Stimulated activated naive CD4-positive, alpha-beta T cell (primary cell): ENCODE results near the gene INSIG2.

Experiments
- DNase-seq, 6 experiments: peaks; one replicate each; lab custom pipeline; 2025; lab: John Stamatoyannopoulos, UW

Gene INSIG2

DNA sequence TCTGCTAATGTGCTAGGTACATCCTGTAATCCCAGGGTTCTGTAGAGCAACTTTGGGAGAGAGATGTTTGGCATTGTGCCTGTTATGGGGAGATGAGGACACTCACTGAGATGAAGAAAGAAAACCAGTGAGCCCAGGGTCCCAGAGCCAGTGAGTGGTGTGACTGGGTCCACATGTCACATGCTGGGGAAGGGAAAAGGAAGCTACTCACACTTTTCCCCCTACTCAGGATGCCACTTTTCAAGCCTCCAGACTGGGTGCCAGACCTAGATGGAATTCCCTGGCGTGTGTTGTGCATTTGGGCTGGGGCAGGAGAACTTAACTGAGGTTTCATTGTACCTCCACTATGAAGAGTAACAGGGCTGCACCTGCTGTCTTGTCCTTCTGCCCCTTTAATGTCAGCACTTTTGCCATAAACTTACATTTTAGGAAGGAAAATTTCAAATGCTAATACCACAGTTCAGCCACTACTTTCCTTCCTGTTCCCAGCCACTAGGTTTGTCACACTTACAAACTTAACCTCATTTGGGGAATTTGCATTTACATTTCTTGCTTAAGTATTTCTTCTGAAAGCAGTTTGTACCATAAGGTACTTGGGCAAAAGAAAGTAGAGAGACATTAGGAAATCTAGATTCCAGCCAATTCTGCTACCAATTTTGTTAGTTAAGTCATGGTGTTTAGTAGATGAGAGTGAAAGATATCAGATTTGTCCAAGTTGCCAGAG lies 10.2 kb downstream of the INSIG2 start:
- DNase-seq, result no peak

DNA sequence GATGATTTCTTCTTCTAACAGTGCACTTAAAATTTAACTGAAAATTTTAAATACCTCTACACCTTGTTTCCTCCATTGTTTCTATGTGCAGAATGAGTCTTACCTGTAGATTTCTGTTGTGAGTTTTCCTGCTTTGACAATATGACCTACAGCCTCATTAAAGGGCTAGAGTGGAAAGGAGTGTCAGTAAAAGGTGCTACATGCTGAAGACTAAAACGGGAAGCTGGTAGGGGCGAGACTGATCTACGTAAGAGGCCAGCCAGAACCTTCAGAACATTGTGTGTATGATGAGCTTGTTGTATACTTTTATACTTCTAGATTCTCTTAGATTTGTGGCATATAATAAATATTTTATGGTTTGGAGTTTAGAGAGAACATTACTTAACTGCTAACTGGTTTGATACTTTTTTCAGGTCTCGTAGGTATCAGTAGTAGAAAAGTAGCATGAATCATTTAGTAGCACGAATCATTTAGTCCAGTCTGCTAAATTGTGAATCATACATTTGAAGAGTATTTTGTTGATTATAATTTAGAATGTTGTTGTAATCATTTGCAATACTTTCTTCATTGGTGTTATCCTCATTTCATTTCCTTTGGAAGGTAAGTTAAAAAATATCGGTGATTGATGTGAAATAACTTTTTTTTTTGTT lies 14.3 kb downstream of the INSIG2 start:
- DNase-seq, result no peak

DNA sequence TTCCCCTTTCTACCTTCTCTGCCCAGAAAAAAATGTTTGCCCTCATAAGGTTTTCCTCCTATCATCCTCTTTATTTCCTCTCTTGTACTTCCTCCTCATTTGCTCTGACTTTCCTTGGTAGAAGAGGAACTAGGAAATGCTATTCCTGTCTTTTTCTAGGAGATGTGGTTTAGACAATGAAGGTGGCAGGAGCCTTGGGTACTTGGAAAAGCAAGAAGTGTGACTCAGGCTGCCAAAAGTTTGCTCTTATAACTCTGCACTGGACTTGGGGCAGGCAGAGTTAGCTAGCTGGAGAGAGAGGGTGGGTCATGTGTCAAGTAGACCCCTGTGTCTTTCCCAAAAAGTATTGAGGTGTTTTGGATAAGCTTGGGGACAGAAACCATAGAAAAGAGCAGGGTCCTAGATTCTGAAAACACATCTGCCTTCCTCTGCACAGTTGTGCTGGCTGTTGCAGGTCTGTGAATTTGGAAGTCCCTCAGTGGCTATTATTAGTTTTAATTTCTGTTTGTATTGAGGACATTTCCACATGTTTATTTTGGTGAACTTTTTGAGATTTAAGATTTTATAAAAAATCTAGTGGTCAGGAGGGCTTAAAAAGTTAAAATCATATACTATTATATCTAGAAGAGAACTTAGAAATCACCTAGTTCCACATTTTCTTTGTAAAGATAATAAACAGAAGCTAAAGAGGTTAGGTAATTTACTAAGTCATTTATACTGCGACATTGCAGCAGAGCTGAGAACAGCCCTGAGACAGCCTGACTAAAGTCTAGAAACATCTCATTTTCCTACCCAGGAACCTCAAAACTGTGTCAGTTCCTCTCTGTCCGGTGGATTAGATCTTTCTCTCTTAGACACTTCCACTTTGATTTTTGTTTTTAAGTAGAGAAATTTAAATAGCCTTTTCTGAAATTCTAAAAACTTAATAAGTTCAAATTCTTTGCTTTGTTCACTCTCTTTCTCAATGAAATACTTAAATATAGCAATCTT lies 16.0 kb downstream of the INSIG2 start:
- DNase-seq, result no peak

DNA sequence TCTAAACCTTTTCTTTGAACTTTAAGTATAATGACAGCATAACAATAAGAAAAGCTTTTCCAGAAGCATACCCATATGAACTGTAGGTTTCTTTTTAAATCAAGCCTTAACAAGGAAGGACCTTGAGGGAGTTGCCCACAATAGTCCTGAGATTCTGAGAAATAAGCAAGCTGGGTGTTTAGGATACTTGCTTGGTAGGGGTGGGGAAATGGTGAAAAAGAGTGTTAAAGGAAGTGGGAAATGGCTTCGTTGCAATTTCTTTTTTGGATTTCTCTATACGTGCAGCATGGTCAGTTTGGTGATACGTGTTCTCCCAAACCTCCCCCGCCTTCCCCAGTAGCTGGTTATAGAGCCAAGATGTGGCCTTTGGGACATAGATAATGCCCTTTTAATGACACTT lies 17.2 kb downstream of the INSIG2 start:
- DNase-seq, result no peak

DNA sequence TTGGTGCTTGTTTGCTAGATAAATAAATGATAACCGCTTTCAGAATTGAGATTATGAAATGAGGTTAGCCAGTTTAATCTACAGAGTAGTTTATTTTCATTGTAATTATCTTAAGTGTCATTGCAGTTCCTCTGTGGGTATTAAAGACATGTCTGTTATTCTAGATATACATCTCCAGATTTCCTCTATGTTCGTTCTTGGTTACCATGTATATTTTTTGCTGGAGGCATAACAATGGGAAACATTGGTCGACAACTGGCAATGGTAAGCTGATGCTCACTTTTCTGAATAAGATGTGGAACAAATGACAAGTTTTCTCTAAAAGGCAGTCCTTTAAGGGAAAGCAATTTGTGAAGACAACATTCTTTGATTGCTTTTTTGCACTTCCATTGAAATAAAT lies 18.7 kb downstream of the INSIG2 start:
- no peak for DNase-seq

DNA sequence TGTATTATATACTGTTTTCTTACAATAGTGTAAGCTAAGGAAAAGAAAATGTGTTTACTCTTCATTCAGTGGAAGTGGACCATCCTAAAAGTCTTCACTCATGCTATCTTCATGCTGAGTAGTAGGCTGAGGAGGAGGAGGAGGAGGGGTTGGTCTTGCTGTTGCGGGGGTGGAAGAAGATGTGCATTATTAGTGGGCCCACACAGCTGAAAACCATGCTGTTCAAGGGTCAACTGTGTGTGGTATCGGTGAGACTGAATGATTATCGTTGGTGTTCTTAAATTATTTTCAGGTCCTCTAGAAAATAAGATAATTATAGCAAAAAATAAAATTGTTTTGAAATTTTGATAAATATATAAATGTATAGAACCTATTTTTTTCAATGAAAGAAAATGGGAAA lies 22.0 kb downstream of the INSIG2 start:
- no peak for DNase-seq

DNA sequence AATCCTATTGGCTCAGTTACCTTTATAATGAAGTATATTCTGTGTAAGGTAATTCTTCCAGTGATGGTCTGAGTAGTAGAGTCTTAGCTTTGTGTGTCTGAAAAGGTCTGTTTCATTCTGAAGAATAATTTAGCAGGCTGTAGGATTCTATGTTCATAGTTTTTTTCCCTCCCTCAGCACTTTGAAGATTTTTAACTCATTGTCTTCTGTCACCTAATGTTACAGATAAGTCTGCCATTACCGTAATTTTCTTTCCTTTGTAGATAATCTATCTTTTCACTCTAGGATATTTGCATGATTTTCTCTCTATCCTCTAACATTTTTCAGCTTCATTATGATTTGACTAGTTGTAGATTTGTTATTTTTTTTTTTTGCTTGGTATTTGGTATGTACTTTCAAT lies 22.7 kb downstream of the INSIG2 start:
- DNase-seq, result no peak

DNA sequence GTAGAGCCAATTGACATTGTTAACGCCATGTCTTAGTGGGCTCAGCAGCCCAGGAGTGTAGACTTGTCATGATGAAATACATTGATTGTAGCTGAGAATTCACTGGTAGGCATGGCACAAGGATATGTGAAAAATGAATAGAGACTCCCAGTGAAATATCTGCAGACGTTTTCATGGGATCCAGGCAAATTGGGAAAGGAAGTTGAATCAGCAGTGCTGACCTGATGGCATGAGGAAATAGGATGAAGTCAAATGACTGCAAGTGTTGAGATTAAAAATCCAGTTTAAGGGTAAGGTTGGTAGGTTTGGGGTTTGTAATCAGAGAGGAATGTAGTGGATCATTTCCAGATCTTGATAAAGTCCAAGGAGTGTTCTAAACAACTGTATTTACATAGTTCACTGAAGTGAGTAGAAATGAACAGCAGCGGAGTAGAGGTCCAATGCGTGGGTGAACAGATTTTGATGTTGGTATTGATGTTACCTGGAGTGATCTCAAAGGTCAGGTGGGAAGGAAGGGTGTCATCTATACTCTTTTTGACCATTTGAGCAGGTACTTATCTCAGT lies 24.6 kb downstream of the INSIG2 start:
- DNase-seq, result no peak

DNA sequence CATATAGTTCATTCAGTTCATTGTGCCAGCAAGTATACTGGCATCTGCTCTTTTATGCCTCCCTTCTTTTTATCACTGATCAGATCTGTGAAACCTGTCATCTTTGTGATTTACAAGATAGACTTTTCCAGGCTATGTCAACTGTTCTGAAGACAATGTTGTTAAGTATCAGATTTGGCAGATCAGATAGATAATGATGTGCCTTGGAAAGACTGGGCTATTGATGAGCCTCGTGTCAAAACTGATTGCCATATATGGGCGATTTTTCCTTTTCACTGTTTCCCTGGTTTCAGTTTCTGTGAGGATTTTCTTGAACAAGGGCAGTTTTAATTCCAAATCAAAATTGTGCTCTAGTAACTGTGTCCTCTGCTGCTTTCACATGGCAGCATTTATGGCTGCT lies 26.6 kb downstream of the INSIG2 start:
- DNase-seq, result no peak

DNA sequence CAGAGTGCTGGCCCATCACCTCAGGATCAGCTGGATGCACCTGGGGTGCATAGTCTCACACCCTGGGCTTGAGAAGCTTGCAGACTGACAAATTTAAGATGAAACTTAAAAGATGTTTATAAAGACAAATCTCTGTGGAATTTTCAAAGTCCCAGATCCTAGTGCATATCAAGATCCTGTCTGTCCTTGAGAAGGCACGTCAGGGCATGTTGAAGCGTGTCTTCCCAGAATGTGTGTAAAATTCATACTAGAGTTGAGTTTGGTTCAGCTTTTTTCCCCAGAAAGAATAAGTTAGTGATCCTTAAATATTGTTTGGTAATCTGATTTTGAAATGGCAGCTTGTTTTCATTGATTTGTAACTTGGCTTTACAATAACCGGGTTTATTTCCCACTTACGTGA lies 27.5 kb downstream of the INSIG2 start:
- no peak for DNase-seq

DNA sequence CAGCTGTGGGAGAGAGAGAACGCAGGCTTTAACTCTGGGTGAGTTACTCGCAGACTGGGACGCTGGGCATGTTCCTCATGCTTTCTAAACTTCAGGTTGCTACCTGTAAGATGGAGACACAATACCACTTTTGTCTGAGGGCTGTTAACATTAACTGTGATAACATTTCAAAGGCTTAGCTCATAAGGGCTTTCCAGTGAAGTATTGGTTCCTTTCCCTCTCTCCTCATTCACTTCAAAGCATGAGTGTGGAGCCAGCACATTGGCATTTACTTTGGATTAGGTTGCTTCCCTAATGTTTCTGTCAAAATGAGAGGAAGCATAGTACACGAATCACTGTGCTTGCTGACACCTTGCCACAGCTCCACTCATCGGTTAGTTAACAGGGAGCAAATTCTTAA lies 30.2 kb downstream of the INSIG2 start:
- no peak for DNase-seq

DNA sequence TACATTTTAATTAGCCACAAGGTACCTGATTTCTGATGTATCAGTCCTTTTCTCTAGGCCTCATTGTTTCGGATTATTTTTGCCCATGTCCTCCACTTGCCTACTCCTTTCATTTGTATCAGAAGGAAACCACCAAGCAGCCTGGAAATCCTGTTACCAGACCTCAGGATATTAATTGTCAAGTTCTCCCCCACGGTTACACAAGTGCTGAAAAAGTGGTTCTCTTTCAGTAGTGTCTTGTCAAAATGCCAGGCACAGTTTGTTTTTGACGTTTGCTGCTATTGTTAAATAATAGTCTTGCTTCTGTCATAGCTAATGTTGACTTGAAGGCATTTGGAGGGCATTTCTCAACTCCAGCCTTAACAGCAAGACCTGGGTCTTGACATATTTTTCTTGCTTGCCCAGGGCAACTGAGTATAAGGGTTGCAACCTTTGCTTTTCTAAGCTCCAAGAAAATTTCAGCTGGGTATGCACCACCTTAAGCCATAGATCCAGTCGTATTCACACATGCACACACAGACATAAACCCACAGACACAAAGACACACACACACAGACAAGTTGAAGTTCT lies 31.0 kb downstream of the INSIG2 start:
- DNase-seq, result no peak

DNA sequence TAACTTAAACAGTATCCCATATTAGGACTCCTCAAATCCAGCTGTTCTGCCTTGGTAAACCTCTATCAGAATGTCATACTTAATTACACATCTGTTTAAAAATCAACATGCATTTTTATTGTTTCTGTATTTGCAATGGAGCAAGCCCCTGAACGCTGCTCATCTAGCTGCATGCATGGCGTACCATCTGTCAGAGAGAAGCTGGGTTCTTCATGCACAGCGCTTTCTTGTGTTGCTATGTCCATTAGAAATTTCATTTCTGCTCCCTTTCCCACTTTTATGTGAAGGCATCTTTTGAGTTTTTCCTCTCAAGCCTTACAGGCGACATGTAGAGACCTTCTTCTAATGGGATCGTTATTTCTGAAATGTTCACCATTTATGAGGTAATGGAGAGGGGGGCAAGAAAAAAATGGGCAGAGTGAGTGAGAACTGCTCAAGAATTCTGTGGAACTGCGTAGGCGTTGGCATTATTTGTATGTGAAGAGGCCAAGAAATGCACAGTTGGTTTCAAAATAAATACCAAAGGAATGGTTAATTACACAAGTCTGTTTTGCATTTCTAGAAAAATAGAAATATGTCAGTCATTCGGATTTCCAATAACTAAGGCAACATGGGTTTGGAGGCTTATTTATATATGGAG lies 31.6 kb downstream of the INSIG2 start:
- DNase-seq, result no peak

DNA sequence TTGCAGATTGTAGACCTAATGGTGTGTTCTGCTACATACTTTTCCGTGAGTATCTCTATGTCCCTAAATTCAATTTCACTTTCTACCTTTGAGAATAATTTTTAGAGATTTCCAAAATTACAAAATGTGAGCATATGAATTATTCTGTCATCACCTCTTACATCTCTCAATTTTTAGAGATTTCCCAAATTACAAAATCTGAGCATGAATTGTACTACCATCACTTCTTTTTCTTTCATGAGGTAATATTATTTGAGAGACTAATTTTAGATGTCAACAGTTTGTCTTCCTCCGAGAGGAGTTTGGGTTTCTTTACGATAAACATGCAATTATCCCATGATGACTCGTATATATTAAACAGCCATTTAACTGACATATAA lies 32.1 kb downstream of the INSIG2 start:
- DNase-seq, result no peak

DNA sequence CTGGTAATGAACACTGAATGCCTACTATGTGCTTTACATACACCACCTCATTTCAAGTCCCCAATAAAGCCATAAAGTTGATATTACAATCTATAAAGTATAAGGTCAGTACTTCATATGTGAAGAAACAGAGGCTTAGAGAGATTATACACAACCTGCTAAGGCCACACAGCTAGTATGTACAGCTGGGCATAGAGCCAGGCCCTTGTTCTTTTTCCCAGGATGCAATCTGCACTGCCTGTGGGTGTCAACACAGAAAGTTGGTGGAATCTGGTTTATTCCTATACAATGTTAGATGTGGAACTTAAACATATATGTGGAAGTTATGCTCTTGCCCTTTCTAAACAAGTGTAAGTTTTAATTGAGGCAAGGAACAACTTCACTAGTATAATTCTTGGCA lies 32.8 kb downstream of the INSIG2 start:
- no peak for DNase-seq

DNA sequence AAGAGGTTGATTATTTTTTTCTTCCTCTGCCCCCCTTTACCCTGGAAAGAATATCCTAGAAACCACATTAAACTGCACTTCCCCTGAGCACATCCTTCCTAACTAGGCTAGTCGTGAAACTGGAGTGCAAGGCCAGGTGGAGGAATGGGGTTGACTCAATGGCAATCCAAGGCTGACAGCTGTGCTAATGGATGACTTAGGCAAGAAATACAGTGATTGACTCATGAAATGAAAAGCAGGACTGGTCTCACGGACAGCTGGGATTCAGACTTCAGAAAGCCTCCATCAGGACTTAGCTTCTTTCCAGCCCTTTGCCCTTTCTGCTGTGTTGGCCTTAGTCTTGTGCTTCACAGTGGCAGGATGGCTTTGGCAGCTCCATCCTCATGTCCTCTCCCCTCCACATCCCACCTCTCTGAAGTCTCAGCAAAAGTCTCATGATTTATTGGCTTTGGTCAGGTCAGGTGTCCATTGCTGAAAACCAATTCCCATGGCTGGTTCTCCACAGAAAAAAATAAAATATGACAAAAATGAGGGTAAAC lies 33.8 kb downstream of the INSIG2 start:
- no peak for DNase-seq

DNA sequence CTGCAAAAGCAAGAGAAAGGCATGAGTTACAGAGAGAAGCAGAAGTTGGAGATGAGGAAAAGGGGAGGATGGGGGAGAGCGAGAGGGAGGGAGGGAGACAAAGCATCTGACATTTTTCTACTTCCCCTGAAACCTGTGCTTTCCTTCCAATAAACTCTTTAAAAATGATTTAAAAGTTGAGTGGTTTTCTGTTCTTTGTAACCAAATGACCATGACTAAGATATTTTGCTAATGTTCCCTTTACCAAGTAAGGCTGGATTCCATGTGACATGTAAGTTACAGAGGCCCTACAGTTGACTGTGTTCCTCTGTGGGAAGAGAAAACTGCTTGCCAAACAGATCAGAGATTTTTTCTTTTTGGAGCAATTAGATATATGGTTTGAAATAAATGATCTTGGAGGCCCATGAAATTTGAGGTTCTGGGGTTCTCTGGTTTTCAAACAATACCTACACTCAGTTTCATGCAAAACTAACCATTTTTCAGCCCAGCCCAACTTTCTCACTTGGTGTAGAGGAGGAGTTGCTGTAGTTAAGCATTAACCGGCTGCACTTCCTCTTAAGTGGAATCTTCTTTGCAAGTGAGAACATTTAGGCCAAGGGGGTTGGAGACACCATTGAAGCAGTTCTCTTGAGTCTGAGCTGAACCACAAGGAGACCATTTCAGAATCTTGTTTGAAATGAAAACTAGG lies 34.5 kb downstream of the INSIG2 start:
- DNase-seq, result no peak

DNA sequence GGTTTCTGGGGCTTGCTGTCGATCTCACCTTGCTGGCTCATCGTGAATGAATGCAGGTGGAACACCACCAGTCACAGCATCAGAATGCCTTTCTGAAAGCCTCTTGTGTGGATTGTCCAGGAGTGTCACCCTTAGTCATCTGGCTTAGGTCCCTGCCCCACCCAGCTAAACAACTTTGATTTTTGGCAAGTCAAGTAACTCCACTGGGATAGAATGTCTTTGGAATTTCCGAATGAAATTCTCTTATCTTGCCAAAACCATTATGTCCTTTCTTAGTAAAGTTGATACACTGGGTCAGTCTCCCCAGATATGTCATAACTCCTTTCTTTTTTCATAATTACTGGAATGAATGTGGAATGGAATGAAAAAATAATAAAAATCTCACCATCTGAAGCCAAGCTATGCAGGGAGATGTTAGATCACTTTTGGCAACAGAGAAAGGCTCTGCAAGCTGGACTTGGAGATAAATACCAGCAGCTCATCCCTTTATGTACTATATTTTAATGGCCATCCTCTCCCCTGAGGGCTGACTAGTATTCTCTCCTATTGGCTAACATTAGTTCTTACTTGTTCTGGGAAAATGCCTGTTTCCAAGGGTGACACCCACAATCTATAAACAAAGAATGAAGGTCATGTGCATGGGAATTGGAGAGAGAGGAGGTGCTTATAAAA lies 35.4 kb downstream of the INSIG2 start:
- no peak for DNase-seq

DNA sequence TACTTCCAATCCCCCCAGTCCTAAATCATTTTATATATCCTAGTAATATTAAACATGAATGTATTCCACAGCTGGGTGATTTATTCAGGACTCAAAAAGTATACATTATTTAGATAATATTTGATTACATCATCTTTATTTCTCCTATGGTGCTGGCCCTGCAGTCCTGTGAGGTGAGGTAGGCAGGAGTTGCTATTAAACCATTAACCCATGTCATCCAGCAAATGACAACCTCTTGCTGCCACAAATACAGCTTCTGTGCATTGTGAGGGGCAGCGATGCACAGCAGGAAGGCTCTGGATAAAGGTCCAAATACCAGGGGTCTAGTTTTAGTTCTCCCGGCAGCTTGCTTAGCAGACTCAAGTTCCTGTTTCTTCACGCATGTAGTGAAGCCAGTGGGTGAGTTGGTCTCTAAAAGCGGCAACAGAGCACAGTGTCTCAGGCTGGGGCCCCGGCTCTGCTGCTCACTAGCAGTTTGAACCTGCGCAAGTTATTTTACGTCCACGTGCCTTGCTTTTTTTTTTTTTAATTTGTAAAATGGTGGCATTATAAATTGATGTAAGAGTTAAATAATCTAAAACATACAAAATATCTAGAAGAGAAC lies 36.1 kb downstream of the INSIG2 start:
- no peak for DNase-seq

DNA sequence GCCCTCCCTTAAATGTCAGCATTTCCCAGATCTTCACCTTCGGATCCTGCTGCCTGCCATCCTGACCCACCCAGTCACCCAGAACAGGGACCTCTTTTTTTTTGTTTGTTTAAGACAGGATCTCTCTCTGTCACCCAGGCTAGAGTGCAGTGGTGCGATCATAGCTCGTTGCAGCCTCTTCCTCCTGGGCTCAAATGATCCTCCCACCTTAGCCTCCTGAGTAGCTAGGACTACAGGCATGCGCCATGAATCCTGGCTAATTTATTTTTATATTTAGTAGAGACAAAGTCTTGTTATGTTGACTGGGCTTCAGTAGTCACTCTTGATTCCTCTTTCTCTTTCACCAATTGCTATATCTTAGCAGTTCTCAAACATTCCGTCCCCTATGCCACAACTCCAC lies 39.0 kb downstream of the INSIG2 start:
- no peak for DNase-seq
